OCI-LY7 (cell line): ENCODE data around the gene DOCK3. TPM values are rescaled to one million over a fixed set of nuclear protein-coding genes. Genes with fewer than 3 reads are reported as not detected.

ENCODE experiments used
- BruUV-seq: library from RNA; stranded (reverse); fragments of 400-500 nt; replicated peaks from 2 replicates; lab custom pipeline; 2021; lab: Mats Ljungman, UMichigan
- CTCF ChIA-PET: fragments of 300-600 bp; sonication (Branson Sonifier 250); formaldehyde crosslinking; loops from one replicate; lab custom pipeline; 2022; ENCODE audit warnings: antibody characterized with exemption; ENCODE audit not compliant: unreplicated experiment; lab: Charles Lee
- POLR2A ChIA-PET: fragments of 300-600 bp; sonication (Branson Sonifier 250); formaldehyde crosslinking; loops from one replicate; lab custom pipeline; 2022; ENCODE audit warnings: antibody characterized with exemption; lab: Charles Lee
- DNase-seq: peaks from one replicate; pipeline ENCODE4 v3.0.0-alpha.2; 2015; ENCODE audit warnings: low spot score
- H2AFZ ChIP-seq: fragments of 200-600 bp; sonication (generic), shearing (Covaris generic); 2 replicates; pipeline ENCODE4 v1.6.1; 2014; ENCODE audit warnings: mild to moderate bottlenecking, antibody characterized with exemption, low read length, moderate library complexity
- H3K27ac ChIP-seq: fragments of 200-600 bp; sonication (generic); 2 replicates; pipeline ENCODE4 v1.5.1; 2014; ENCODE audit warnings: mixed run types, low read depth, mild to moderate bottlenecking, moderate library complexity, low read length, inconsistent platforms; ENCODE audit not compliant: poor library complexity, severe bottlenecking
- H3K36me3 ChIP-seq: fragments of 200-600 bp; sonication (generic); 2 replicates; pipeline ENCODE4 v1.6.1; 2014; ENCODE audit warnings: mild to moderate bottlenecking, antibody characterized with exemption, low read length, moderate library complexity, mixed read lengths; ENCODE audit not compliant: insufficient read depth
- H3K4me1 ChIP-seq: fragments of 200-600 bp; sonication (generic); 2 replicates; pipeline ENCODE4 v1.5.1; 2014; ENCODE audit warnings: mild to moderate bottlenecking, low read length; ENCODE audit not compliant: insufficient read depth, poor library complexity, severe bottlenecking
- H3K4me2 ChIP-seq: fragments of 200-600 bp; sonication (generic); 2 replicates; pipeline ENCODE4 v1.6.1; 2014; ENCODE audit warnings: mild to moderate bottlenecking, low read length
- H3K4me3 ChIP-seq: fragments of 200-600 bp; sonication (generic); 2 replicates; pipeline ENCODE4 v1.5.1; 2014; ENCODE audit warnings: mild to moderate bottlenecking, low read depth, low read length; ENCODE audit not compliant: poor library complexity, severe bottlenecking
- H3K79me2 ChIP-seq: fragments of 200-600 bp; sonication (generic); 2 replicates; pipeline ENCODE4 v1.6.1; 2016; ENCODE audit warnings: low read depth, mild to moderate bottlenecking, low read length, moderate library complexity, mixed read lengths; ENCODE audit not compliant: insufficient read depth
- H3K9me2 ChIP-seq: fragments of 200-600 bp; sonication (generic); 2 replicates; pipeline ENCODE4 v1.6.1; 2016; ENCODE audit warnings: mild to moderate bottlenecking, low read length, mixed read lengths; ENCODE audit not compliant: insufficient read depth
- H3K9me3 ChIP-seq: fragments of 200-600 bp; sonication (generic); 2 replicates; pipeline ENCODE4 v1.6.1; 2014; ENCODE audit warnings: mild to moderate bottlenecking, mixed run types, low read length, mixed read lengths
- H4K20me1 ChIP-seq: fragments of 200-600 bp; sonication (generic); 2 replicates; pipeline ENCODE4 v1.6.1; 2014; ENCODE audit warnings: mild to moderate bottlenecking, antibody characterized with exemption, low read length, moderate library complexity, mixed read lengths; ENCODE audit not compliant: insufficient read depth
- EZH2phosphoT487 ChIP-seq: fragments of 200-600 bp; sonication (generic); IDR thresholded peaks from 2 replicates; pipeline ENCODE4 v1.6.1; 2018; ENCODE audit warnings: low read depth, borderline replicate concordance, mild to moderate bottlenecking, mixed run types, antibody characterized with exemption, low read length, moderate library complexity, mixed read lengths
- intact Hi-C: fragments of 100-400 bp; cut with micrococcal nuclease; formaldehyde crosslinking; loops from one replicate; pipeline ENCODE4 v1.10.0; 2022; ENCODE audit not compliant: unreplicated experiment
- total RNA-seq, 2 experiments: library from RNA; depleted of rRNA in 1 of 2; stranded (reverse); fragments of >200 nt in 1 of 2; shearing (Covaris generic) in 1 of 2; gene quantifications; 2 replicates each; pipeline ENCODE4 v1.2.3, GENCODE V29; 2014 to 2022
- TF ChIP-seq, protein P1 (sequence below): fragments of 200-600 bp; sonication (generic); conservative IDR thresholded peaks from 2 replicates; pipeline ENCODE4 v1.5.1; 2014; ENCODE audit warnings: mild to moderate bottlenecking, antibody characterized with exemption, low read length, moderate library complexity, mixed read lengths

The DOCK3 gene
- total RNA-seq, 2 experiments from 2014 or later, result not detected

DNA sequence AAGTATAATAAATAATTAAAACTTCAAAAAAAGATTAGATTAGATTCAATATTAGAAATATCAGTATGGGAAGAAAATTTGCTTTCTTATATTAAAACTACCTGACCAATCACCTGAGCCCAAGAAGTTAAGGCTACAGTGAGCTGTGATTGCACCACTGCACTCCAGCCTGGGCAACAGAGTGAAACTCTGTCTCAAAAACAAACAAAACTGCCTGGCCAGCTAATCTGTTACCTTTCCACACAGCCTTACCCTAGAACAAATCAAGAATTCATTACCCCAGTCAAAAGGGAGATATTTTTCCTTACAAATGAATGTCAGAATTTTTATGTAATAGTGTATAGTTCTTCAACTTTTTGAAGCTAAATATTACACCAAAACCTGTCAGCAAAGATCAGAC lies 593.4 kb downstream of the DOCK3 start:
- intact Hi-C loops, result no loop called here
- Histone ChIP-seq H4K20me1 (no peaks in the 10 kb centered on the region), H3K4me3 (no peak overlapping the region), H3K4me1 (no peaks in the 10 kb centered on the region), H3K9me2 (no peaks in the 10 kb centered on the region), H3K27ac (no peak overlapping the region), H3K4me2 (no peak overlapping the region), H2AFZ (no peak overlapping the region), H3K79me2 (no peaks in the 10 kb centered on the region), H3K9me3 (no peaks in the 10 kb centered on the region), H3K36me3 (no peaks in the 10 kb centered on the region)
- POLR2A ChIA-PET, result interaction anchor here (1.5 kb wide), 1 partner anchor 9 kb away, joined by 3 read pairs; no protein-coding TSS in a partner anchor
- CTCF ChIA-PET, result no interaction called here
- no peak for TF ChIP-seq EZH2phosphoT487
- TF ChIP-seq, protein P1, sequence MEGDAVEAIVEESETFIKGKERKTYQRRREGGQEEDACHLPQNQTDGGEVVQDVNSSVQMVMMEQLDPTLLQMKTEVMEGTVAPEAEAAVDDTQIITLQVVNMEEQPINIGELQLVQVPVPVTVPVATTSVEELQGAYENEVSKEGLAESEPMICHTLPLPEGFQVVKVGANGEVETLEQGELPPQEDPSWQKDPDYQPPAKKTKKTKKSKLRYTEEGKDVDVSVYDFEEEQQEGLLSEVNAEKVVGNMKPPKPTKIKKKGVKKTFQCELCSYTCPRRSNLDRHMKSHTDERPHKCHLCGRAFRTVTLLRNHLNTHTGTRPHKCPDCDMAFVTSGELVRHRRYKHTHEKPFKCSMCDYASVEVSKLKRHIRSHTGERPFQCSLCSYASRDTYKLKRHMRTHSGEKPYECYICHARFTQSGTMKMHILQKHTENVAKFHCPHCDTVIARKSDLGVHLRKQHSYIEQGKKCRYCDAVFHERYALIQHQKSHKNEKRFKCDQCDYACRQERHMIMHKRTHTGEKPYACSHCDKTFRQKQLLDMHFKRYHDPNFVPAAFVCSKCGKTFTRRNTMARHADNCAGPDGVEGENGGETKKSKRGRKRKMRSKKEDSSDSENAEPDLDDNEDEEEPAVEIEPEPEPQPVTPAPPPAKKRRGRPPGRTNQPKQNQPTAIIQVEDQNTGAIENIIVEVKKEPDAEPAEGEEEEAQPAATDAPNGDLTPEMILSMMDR, result no peak
- no peak for DNase-seq
- BruUV-seq, result no TSS peak

DNA sequence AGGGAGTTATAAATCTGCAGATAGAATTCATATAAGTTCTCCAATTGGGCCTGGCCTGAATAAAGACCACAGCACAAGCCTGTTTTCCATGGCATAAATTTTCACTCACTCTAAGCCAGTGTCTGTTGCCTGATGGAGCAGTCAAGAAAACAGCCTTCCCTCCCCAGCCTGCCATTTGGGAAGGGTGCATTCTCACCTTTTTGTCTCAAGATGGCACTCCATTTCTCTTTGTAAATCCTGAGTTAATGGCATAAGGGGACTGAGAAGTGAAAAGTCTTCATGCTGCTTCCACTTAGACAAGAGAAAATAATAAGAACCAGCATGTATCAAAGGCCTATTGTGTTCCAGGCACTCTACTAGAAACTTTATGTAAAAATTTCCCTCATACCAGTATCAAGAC lies 594.7 kb downstream of the DOCK3 start:
- Histone ChIP-seq H3K4me3 (no peak overlapping the region), H3K9me2 (no peaks in the 10 kb centered on the region), H4K20me1 (no peaks in the 10 kb centered on the region), H3K36me3 (no peaks in the 10 kb centered on the region), H3K9me3 (no peaks in the 10 kb centered on the region), H2AFZ (no peak overlapping the region), H3K4me2 (no peak overlapping the region), H3K4me1 (no peaks in the 10 kb centered on the region), H3K79me2 (no peaks in the 10 kb centered on the region), H3K27ac (no peak overlapping the region)
- no TSS peak for BruUV-seq
- ChIA-PET CTCF (no interaction called here), POLR2A (no interaction called here)
- no peak for DNase-seq
- intact Hi-C loops, result no loop called here
- TF ChIP-seq EZH2phosphoT487, result no peak
- TF ChIP-seq, protein P1, result peak; percentile 36

DNA sequence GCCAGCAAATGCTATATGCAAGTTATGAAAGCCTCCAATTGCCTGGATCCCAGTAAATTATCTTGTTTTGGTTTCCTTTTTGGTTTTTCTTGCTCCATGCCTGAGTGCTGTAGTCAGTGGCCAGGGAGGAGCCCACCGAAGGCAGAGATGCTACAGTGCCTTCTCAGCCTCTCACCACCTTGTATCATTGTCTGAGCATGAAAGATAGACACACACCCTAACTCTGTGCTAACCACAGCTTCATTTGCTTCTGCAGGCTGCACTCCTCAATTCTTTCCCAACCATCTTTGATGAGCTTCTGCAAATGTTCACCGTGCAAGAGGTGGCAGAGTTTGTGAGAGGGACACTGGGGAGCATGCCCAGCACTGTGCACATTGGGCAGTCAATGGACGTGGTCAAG lies 595.8 kb downstream of the DOCK3 start:
- DNase-seq, result no peak
- no peaks in the 10 kb centered on the region for H4K20me1 ChIP-seq
- H3K9me2 ChIP-seq, result no peaks in the 10 kb centered on the region
- H3K4me2 ChIP-seq, result no peak overlapping the region
- H3K36me3 ChIP-seq, result no peaks in the 10 kb centered on the region
- intact Hi-C loops, result no loop called here
- H3K27ac ChIP-seq, result no peak overlapping the region
- BruUV-seq, result no TSS peak
- H3K4me1 ChIP-seq, result no peaks in the 10 kb centered on the region
- CTCF ChIA-PET, result no interaction called here
- H3K79me2 ChIP-seq, result no peaks in the 10 kb centered on the region
- H3K4me3 ChIP-seq, result no peak overlapping the region
- TF ChIP-seq, protein P1, result no peak
- no peak for TF ChIP-seq EZH2phosphoT487
- H2AFZ ChIP-seq, result no peak overlapping the region
- no peaks in the 10 kb centered on the region for H3K9me3 ChIP-seq
- POLR2A ChIA-PET, result no interaction called here
